ENCODE results near the gene TAC4.

The TAC4 gene

DNA sequence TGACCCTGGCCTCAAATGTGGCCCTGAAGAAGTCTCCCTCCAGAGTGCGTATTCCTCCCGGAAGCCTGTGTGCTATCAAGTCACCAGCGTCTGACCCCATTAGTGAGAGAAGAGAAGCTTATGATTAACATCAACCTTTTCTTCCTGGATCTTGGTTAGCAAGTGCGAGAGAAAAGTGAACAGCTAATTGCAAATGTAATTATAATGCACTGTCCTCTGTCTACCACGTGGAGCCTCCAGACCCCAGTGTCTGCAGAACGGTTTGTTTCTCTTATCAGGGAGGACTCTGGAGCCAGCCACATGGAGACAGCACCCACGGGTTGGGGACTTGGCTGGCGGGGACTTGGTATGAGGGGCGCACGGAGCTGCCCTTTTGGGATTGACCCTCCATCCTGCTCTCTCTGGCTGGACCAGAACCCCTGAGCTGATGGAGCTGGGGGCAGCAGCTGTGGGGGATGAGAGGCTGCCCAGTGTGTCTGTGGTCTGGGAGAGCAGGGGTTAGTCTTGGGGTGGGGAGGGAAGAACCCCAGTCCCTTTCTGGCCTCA is 5.7 kb upstream of the TAC4 start:
- no peak overlapping the region for H3K18ac ChIP-seq (ENCODE audit: low read length)
- H3K14ac ChIP-seq (ENCODE audit: low read length), result no peak overlapping the region
- H3K23ac ChIP-seq (ENCODE audit: low read depth, low read length, poor library complexity), result no peak overlapping the region
- H2BK5ac ChIP-seq (ENCODE audit: low read length), result no peak overlapping the region
- no peak overlapping the region for H2AK5ac ChIP-seq (ENCODE audit: low read depth, low read length)
- H4K91ac ChIP-seq (ENCODE audit: low read depth, low read length, poor library complexity), result no peak overlapping the region
- H4K8ac ChIP-seq (ENCODE audit: low read depth, low read length), result no peak overlapping the region
- no peak overlapping the region for H3K27ac ChIP-seq (replicated peaks; ENCODE audit: low read length)
- H2BK120ac ChIP-seq (ENCODE audit: low read depth, low read length), result no peak overlapping the region
- H3K36me3 ChIP-seq (replicated peaks in 1 of 2; ENCODE audit: control insufficient read depth in 2 of 2, insufficient read depth in 2 of 2, low read length in 2 of 2), result no peaks in the 10 kb centered on the region
- no peak overlapping the region for H3K4me3 ChIP-seq (ENCODE audit: low read length in 2 of 2)
- H3K9me3 ChIP-seq (replicated peaks in 1 of 2; ENCODE audit: control insufficient read depth in 2 of 2, insufficient read depth in 1 of 2, low read depth in 1 of 2, low read length in 2 of 2), result no peaks in the 10 kb centered on the region
- no peak overlapping the region for H3K4me2 ChIP-seq (ENCODE audit: insufficient read depth, low read length, poor library complexity, severe bottlenecking)
- no peak overlapping the region for H3K4ac ChIP-seq (ENCODE audit: low read length)
- peaks cover 5 to 6% of the 10 kb centered on the region in 2 donors for H3K4me1 ChIP-seq (ENCODE audit: control insufficient read depth in 2 of 2, insufficient read depth in 1 of 2, low read depth in 1 of 2, low read length in 2 of 2)
- no CpG with 5 or more reads among the region's 10 CpGs for WGBS, 2 donors (ENCODE audit: extremely low coverage in 2 of 2, insufficient read length in 2 of 2, insufficient replicate concordance in 1 of 2)
- no peak overlapping the region for H2AFZ ChIP-seq (ENCODE audit: low read length)
- no peak overlapping the region for H3K9ac ChIP-seq (ENCODE audit: low read depth, low read length, poor library complexity)
- no peak overlapping the region for H2BK12ac ChIP-seq (ENCODE audit: low read length)
- no peak for DNase-seq (ENCODE audit: low spot score)
- no peak overlapping the region for H2BK15ac ChIP-seq (ENCODE audit: low read length)
- no peaks in the 10 kb centered on the region for H3K79me1 ChIP-seq (ENCODE audit: low read depth, low read length)
- peaks cover 0 to 75% (median 28%) of the 10 kb centered on the region in 3 experiments for H3K27me3 ChIP-seq (ENCODE audit: control insufficient read depth in 3 of 3, insufficient read depth in 3 of 3, low read depth in 1 of 3, low read length in 3 of 3)

DNA sequence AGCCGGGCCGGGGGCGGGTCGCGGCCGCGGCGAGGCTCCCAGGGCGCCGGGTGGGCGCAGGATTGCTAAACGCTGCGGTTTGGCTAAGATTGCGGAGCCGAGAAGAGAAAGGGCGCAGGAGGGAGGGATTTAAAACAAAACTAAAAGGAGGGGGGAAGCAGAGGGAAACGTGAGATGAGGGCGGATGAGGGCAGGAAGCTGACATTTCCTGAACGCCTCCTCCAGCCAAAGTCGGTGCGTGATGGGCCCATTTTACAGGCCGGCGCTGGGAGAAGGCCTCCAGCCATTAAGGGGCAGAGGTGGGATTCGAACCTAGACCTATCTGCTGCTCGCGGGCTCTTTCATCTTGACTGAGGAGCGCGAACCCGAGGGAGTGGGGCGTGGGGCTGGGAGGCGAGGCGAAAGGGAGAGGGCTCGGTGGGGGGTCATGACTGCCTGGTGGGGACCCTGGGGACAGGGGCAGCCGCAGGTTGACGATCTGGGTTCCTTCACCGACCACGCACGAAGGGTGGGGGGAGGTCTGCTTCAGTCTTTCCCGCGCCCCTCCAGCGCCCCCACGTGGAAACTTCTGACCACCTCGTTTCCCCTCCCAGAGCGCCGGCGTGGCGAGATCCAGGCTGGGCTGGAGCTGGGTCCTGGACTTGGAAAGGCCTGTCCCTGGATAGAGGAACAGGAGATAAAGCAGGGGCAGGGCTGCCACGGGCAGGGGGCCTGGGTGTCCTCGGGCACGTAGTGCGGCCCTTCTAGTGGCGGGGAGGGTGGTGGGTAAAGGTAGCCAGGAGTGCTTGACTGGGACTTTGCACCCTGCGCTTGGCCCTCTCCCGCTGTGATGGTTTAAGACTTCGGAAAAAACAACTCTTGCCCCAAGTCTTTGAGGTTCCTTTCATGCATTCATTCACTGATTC is 3.8 kb upstream of the TAC4 start:
- H3K18ac ChIP-seq (ENCODE audit: low read length), result peak overlapping the region; percentile 96
- peak overlapping the region; percentile 42 to 78 for H3K4me3 ChIP-seq (ENCODE audit: low read length in 2 of 2)
- no peak overlapping the region for H4K8ac ChIP-seq (ENCODE audit: low read depth, low read length)
- H3K27me3 ChIP-seq (ENCODE audit: control insufficient read depth in 3 of 3, insufficient read depth in 3 of 3, low read depth in 1 of 3, low read length in 3 of 3), result peaks cover 0 to 71% (median 28%) of the 10 kb centered on the region in 3 experiments
- H2AFZ ChIP-seq (ENCODE audit: low read length), result peak overlapping the region; percentile 95
- peak overlapping the region; percentile 87 for H3K4me2 ChIP-seq (ENCODE audit: insufficient read depth, low read length, poor library complexity, severe bottlenecking)
- peaks cover 6 to 12% of the 10 kb centered on the region in 2 donors for H3K4me1 ChIP-seq (ENCODE audit: control insufficient read depth in 2 of 2, insufficient read depth in 1 of 2, low read depth in 1 of 2, low read length in 2 of 2)
- peak overlapping the region; percentile 38 for H2AK5ac ChIP-seq (ENCODE audit: low read depth, low read length)
- peak overlapping the region; percentile 26 for H2BK5ac ChIP-seq (ENCODE audit: low read length)
- peak overlapping the region; percentile 75 for H3K9ac ChIP-seq (ENCODE audit: low read depth, low read length, poor library complexity)
- peak; percentile 72 for DNase-seq (ENCODE audit: low spot score)
- no peak overlapping the region for H3K27ac ChIP-seq (replicated peaks; ENCODE audit: low read length)
- H2BK120ac ChIP-seq (ENCODE audit: low read depth, low read length), result no peak overlapping the region
- no CpG with 5 or more reads among the region's 55 CpGs for WGBS, 2 donors (ENCODE audit: extremely low coverage in 2 of 2, insufficient read length in 2 of 2, insufficient replicate concordance in 1 of 2)
- H3K79me1 ChIP-seq (ENCODE audit: low read depth, low read length), result no peaks in the 10 kb centered on the region
- H3K36me3 ChIP-seq (replicated peaks in 1 of 2; ENCODE audit: control insufficient read depth in 2 of 2, insufficient read depth in 2 of 2, low read length in 2 of 2), result peaks cover 0 to 2% of the 10 kb centered on the region in 2 donors
- H2BK12ac ChIP-seq (ENCODE audit: low read length), result no peak overlapping the region
- H2BK15ac ChIP-seq (ENCODE audit: low read length), result peak overlapping the region; percentile 3
- no peak overlapping the region for H3K4ac ChIP-seq (ENCODE audit: low read length)
- H3K9me3 ChIP-seq (replicated peaks in 1 of 2; ENCODE audit: control insufficient read depth in 2 of 2, insufficient read depth in 1 of 2, low read depth in 1 of 2, low read length in 2 of 2), result no peaks in the 10 kb centered on the region
- no peak overlapping the region for H3K14ac ChIP-seq (ENCODE audit: low read length)
- H3K23ac ChIP-seq (ENCODE audit: low read depth, low read length, poor library complexity), result no peak overlapping the region
- H4K91ac ChIP-seq (ENCODE audit: low read depth, low read length, poor library complexity), result no peak overlapping the region

DNA sequence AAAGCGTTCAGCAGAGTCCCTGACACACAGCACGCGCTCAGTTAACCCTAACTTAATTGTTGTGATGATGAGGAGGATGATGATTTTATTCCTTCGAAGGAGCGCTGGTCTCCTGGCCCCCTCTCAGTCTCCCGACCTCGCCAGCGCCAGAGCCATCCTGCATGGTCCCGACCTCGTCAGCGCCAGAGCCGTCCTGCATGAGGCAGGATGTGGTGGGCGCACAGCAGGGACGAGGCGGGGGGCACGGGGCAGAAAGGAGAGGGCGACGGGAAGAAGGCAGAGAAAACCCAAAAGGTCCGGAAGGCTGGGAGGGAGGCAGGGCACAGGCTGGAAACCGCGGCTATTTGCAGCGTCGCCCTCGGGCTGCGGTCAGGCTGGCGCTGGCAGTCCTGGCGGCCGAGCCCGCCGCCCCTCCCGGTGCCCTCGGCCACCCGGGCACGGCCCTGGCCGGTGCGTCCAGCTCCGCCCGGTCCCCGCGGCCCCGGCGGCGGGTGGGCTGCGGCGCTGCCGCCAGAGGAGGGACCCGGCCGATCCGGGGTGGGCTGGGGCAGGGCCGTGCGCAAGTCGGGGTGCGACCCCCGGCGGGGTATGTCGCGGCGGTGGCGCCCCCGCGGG is 3.0 kb upstream of the TAC4 start:
- no peaks in the 10 kb centered on the region for H3K79me1 ChIP-seq (ENCODE audit: low read depth, low read length)
- H3K4me1 ChIP-seq (ENCODE audit: control insufficient read depth in 2 of 2, insufficient read depth in 1 of 2, low read depth in 1 of 2, low read length in 2 of 2), result peaks cover 6 to 12% of the 10 kb centered on the region in 2 donors
- no peaks in the 10 kb centered on the region for H3K9me3 ChIP-seq (replicated peaks in 1 of 2; ENCODE audit: control insufficient read depth in 2 of 2, insufficient read depth in 1 of 2, low read depth in 1 of 2, low read length in 2 of 2)
- peak overlapping the region; percentile 26 for H2BK5ac ChIP-seq (ENCODE audit: low read length)
- H3K23ac ChIP-seq (ENCODE audit: low read depth, low read length, poor library complexity), result peak overlapping the region; percentile 65
- no peak for DNase-seq (ENCODE audit: low spot score)
- H3K9ac ChIP-seq (ENCODE audit: low read depth, low read length, poor library complexity), result peak overlapping the region; percentile 75
- H2AK5ac ChIP-seq (ENCODE audit: low read depth, low read length), result peak overlapping the region; percentile 69
- H4K8ac ChIP-seq (ENCODE audit: low read depth, low read length), result no peak overlapping the region
- peaks cover 0 to 2% of the 10 kb centered on the region in 2 donors for H3K36me3 ChIP-seq (replicated peaks in 1 of 2; ENCODE audit: control insufficient read depth in 2 of 2, insufficient read depth in 2 of 2, low read length in 2 of 2)
- H2BK15ac ChIP-seq (ENCODE audit: low read length), result no peak overlapping the region
- no peak overlapping the region for H3K4ac ChIP-seq (ENCODE audit: low read length)
- H3K4me3 ChIP-seq (ENCODE audit: low read length in 2 of 2), result peak overlapping the region; percentile 42 to 78
- peak overlapping the region; percentile 15 for H4K91ac ChIP-seq (ENCODE audit: low read depth, low read length, poor library complexity)
- H3K27me3 ChIP-seq (ENCODE audit: control insufficient read depth in 3 of 3, insufficient read depth in 3 of 3, low read depth in 1 of 3, low read length in 3 of 3), result peaks cover 0 to 66% (median 28%) of the 10 kb centered on the region in 3 experiments
- H3K18ac ChIP-seq (ENCODE audit: low read length), result peak overlapping the region; percentile 96
- H3K27ac ChIP-seq (replicated peaks; ENCODE audit: low read length), result no peak overlapping the region
- no peak overlapping the region for H2BK12ac ChIP-seq (ENCODE audit: low read length)
- peak overlapping the region; percentile 95 for H2AFZ ChIP-seq (ENCODE audit: low read length)
- H3K14ac ChIP-seq (ENCODE audit: low read length), result no peak overlapping the region
- peak overlapping the region; percentile 21 for H2BK120ac ChIP-seq (ENCODE audit: low read depth, low read length)
- H3K4me2 ChIP-seq (ENCODE audit: insufficient read depth, low read length, poor library complexity, severe bottlenecking), result peak overlapping the region; percentile 87
- WGBS, 2 donors (ENCODE audit: extremely low coverage in 2 of 2, insufficient read length in 2 of 2, insufficient replicate concordance in 1 of 2), result no CpG with 5 or more reads among the region's 61 CpGs

DNA sequence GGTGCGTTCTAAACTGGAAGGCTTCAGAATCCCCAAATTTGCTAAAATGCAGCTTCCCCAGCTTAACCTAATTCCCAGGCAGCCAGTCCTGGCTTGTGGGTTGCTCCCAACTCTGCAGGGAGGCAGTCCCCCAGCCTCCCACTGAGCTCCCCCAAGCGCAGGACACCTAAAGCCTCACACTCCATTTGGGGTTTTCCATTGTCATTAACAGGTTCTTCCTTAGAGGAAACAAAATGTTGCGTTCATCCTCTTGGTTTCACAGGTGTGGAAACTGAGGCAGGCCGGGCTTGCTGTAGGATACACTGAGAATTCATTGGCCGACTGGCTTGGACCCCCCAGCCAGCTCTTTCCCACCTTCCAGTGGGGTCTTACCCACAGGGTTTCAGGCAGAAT is 2.3 kb upstream of the TAC4 start:
- H3K27me3 ChIP-seq (ENCODE audit: control insufficient read depth in 3 of 3, insufficient read depth in 3 of 3, low read depth in 1 of 3, low read length in 3 of 3), result peaks cover 0 to 61% (median 28%) of the 10 kb centered on the region in 3 experiments
- WGBS, 2 donors (ENCODE audit: extremely low coverage in 2 of 2, insufficient read length in 2 of 2, insufficient replicate concordance in 1 of 2), result no CpG with 5 or more reads among the region's 5 CpGs

More for the DNA sequence above, 2.3 kb upstream of the TAC4 start:
- Histone ChIP-seq H3K27ac (replicated peaks; ENCODE audit: low read length) (no peak overlapping the region), H2AFZ (ENCODE audit: low read length) (no peak overlapping the region), H2BK120ac (ENCODE audit: low read depth, low read length) (no peak overlapping the region), H2BK15ac (ENCODE audit: low read length) (no peak overlapping the region), H3K9ac (ENCODE audit: low read depth, low read length, poor library complexity) (no peak overlapping the region), H4K8ac (ENCODE audit: low read depth, low read length) (no peak overlapping the region), H2AK5ac (ENCODE audit: low read depth, low read length) (no peak overlapping the region), H3K4me2 (ENCODE audit: insufficient read depth, low read length, poor library complexity, severe bottlenecking) (no peak overlapping the region), H3K4ac (ENCODE audit: low read length) (no peak overlapping the region), H3K23ac (ENCODE audit: low read depth, low read length, poor library complexity) (no peak overlapping the region), H3K4me1 (ENCODE audit: control insufficient read depth in 2 of 2, insufficient read depth in 1 of 2, low read depth in 1 of 2, low read length in 2 of 2) (peaks cover 12% of the 10 kb centered on the region in 2 donors), H4K91ac (ENCODE audit: low read depth, low read length, poor library complexity) (no peak overlapping the region), H2BK5ac (ENCODE audit: low read length) (no peak overlapping the region), H3K14ac (ENCODE audit: low read length) (no peak overlapping the region), H3K36me3 (replicated peaks in 1 of 2; ENCODE audit: control insufficient read depth in 2 of 2, insufficient read depth in 2 of 2, low read length in 2 of 2) (peaks cover 0 to 2% of the 10 kb centered on the region in 2 donors), H3K18ac (ENCODE audit: low read length) (no peak overlapping the region), H3K9me3 (replicated peaks in 1 of 2; ENCODE audit: control insufficient read depth in 2 of 2, insufficient read depth in 1 of 2, low read depth in 1 of 2, low read length in 2 of 2) (no peaks in the 10 kb centered on the region), H3K79me1 (ENCODE audit: low read depth, low read length) (no peaks in the 10 kb centered on the region), H3K4me3 (ENCODE audit: low read length in 2 of 2) (no peak overlapping the region), H2BK12ac (ENCODE audit: low read length) (no peak overlapping the region)
- no peak for DNase-seq (ENCODE audit: low spot score)
